Measurements from ENCODE around the gene ZBTB7A. TPM values are rescaled to one million over a fixed set of nuclear protein-coding genes. Genes with fewer than 3 reads are reported as not detected.
"Not testable (repeated sequence)": the region's sequence is repeated elsewhere in the genome, so short reads cannot be mapped to it uniquely, and the experiment has no call there.

Gene ZBTB7A
- total RNA-seq, 1 donor from 2014 or later = 33.3 TPM

DNA sequence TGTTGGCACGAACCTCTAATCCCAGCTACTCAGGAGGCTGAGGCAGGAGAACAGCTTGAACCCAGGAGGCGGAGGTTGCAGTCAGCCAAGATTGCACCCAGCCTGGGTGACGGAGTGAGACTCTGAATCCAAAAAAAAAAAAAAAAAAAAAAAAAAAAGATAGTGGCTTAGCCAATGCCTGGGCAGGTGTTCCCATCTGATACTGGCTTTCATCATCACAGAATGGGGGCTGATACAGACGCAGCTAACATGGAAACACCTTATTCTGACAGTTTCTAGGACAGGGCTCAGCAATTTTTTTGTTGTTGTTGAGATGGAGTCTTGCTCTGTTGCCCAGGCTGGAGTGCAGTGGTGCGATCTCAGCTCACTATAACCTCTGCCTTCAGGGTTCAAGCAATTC lies 65.9 kb downstream of the ZBTB7A start:
- ATAC-seq = peak; percentile 50
- not testable (repeated sequence) for DNase-seq (ENCODE audit: low spot score)

DNA sequence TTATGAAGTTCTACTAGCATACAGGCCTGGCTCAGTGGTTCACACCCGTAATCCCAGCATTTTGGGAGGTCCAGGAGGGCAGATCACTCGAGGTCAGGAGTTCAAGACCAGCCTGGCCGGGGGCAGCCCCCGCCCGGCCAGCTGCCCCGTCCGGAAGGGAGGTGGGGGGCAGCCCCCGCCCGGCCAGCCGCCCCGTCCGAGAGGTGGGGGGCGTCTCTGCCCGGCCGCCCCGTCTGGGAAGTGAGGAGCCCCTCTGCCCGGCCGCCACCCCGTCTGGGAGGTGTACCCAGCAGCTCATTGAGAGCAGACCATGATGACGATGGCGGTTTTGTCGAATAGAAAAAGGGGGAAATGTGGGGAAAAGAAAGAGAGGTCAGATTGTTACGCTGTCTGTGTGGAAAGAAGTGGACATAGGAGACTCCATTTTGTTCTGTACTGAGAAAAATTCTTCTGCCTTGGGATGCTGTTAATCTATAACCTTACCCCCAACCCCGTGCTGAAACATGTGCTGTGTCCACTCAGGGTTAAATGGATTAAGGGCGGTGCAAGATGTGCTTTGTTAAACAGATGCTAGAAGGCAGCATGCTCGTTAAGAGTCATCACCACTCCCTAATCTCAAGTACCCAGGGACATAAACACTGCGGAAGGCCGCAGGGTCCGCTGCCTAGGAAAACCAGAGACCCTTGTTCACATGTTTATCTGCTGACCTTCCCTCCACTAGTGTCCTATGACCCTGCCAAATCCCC lies 67.9 kb downstream of the ZBTB7A start:
- DNase-seq (ENCODE audit: low spot score); ATAC-seq: not testable (repeated sequence)

DNA sequence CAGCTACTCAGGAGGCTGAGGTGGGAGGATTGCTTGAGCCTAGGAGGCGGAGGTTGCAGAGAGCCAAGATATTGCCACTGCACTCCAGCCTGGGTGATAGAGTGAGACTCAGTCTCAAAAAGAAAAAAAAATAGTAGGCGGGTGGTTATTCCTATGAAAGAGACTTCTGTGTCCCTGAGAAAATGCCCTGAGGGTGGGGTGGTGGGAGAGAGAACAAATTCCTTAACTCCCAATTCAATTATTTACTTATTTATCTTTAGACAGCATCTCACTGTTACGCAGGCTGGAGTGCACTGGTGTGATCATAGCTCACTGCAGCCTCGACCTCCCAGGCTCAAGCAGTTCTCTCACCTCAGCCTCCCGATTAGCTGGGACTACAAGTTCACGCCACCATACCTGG lies 71.1 kb downstream of the ZBTB7A start:
- DNase-seq (ENCODE audit: low spot score) = no peak
- no peak for ATAC-seq

Other genes with a start within 250 kb of the ZBTB7A start
- not detected for gene ZFR2, start 197.9 kb downstream of the ZBTB7A start, total RNA-seq
- not detected for gene ATCAY, start 186.2 kb downstream of the ZBTB7A start, total RNA-seq
- gene NMRK2, start 133.8 kb downstream of the ZBTB7A start, total RNA-seq = not detected
- 20.4 TPM for gene DAPK3, start 95.8 kb downstream of the ZBTB7A start, total RNA-seq
- gene EEF2, start 81.4 kb downstream of the ZBTB7A start, total RNA-seq = 1,272 TPM
- 13.6 TPM for gene PIAS4, start 59.2 kb downstream of the ZBTB7A start, total RNA-seq
- gene MAP2K2, start 57.2 kb upstream of the ZBTB7A start, total RNA-seq = 63.1 TPM
- gene CREB3L3, start 86.7 kb upstream of the ZBTB7A start, total RNA-seq = 52.0 TPM
- gene SIRT6, start 115.7 kb upstream of the ZBTB7A start, total RNA-seq = 11.1 TPM
- 5.6 TPM for gene ANKRD24, start 115.8 kb upstream of the ZBTB7A start, total RNA-seq
- gene EBI3, start 162.6 kb upstream of the ZBTB7A start, total RNA-seq = 1.3 TPM
- gene YJU2, start 180.2 kb upstream of the ZBTB7A start, total RNA-seq = 8.1 TPM
- gene SHD, start 212.4 kb upstream of the ZBTB7A start, total RNA-seq = 8.8 TPM
- 0.25 TPM for gene TMIGD2, start 235.5 kb upstream of the ZBTB7A start, total RNA-seq
- gene FSD1, start 237.7 kb upstream of the ZBTB7A start, total RNA-seq = 1.3 TPM

All from left lobe of liver (tissue), 2 donors.